Testis (tissue), 2 donors: ENCODE measurements around the gene ZNF217.

Experiments
- CTCF ChIP-seq, 3 experiments: fragments of 450-650 bp in 2 of 3; fragments of 200-600 bp in 1 of 3; sonication (generic) in 1 of 3; IDR thresholded peaks; one replicate each; pipeline ENCODE4 v1.5.1; 2016 to 2019; ENCODE audit warnings: antibody characterized with exemption in 3 of 3, mild to moderate bottlenecking in 2 of 3, moderate library complexity in 1 of 3
- POLR2A ChIP-seq: fragments of 450-650 bp; IDR thresholded peaks from one replicate; pipeline ENCODE4 v1.6.1; 2017; ENCODE audit warnings: antibody characterized with exemption, mild to moderate bottlenecking, moderate library complexity

- TF ChIP-seq CTCF (IDR thresholded peaks at IDR 0.05) (peak; percentile 71 to 88 (median 75)), POLR2A (no peak)
These were observed 45.9 kb downstream of the ZNF217 start for GRCh38 chr20:53547664-53548239.
